ENCODE data around the gene TRNP1.

GRCh38 chr1:27035344-27035743, 41.9 kb downstream of the TRNP1 start:
- no peak for TF ChIP-seq CTCF (IDR thresholded peaks at IDR 0.05)
- no peak for TF ChIP-seq POLR2AphosphoS5 (IDR thresholded peaks at IDR 0.05; ENCODE audit: insufficient read depth in 1 of 2, low read depth in 1 of 2)
- no peak for TF ChIP-seq POLR2A (IDR thresholded peaks at IDR 0.05)
